HCT116 (cell line): ENCODE results near the gene GIPC3. TPM values are rescaled to one million over a fixed set of nuclear protein-coding genes. Genes with fewer than 3 reads are reported as not detected.

Experiments
- ATAC-seq: fragments of 200-7000 bp; cut with Tn5 transposase; 2 replicates; pipeline ENCODE4 v1.9.1; 2020; ENCODE audit warnings: mild to moderate bottlenecking, moderate library complexity
- BruUV-seq: library from RNA; stranded (reverse); fragments of 400-500 nt; replicated peaks from 2 replicates; lab custom pipeline; 2021; lab: Mats Ljungman, UMichigan
- CTCF ChIA-PET: fragments of 300-600 bp; sonication (Branson Sonifier 250); formaldehyde crosslinking; loops from one replicate; lab custom pipeline; 2021; ENCODE audit warnings: antibody characterized with exemption; lab: Charles Lee
- POLR2A ChIA-PET: fragments of 300-600, 350-600 bp; sonication (Branson Sonifier 250); formaldehyde crosslinking; loops from one replicate; lab custom pipeline; 2021; ENCODE audit warnings: antibody characterized with exemption; lab: Charles Lee
- RAD21 ChIA-PET, 2 experiments: fragments of 300-600 bp; sonication (Branson Sonifier 250); formaldehyde crosslinking; loops; one replicate each; lab custom pipeline; 2023; ENCODE audit warnings: low total read pairs in 2 of 2; ENCODE audit not compliant: uncharacterized antibody in 2 of 2, unreplicated experiment in 2 of 2, low non-redundant PET in 1 of 2; lab: Charles Lee
- DNase-seq: peaks from one replicate; pipeline ENCODE4 v3.0.0-alpha.2; 2010; ENCODE audit warnings: low read depth, low spot score
- H2AFZ ChIP-seq: fragments of 200-600 bp; shearing (Covaris generic), sonication (generic); 2 replicates; pipeline ENCODE4 v1.6.1; 2017; ENCODE audit warnings: low read depth, mixed run types, mixed read lengths, antibody characterized with exemption, low read length; ENCODE audit not compliant: poor library complexity, severe bottlenecking
- H3K27ac ChIP-seq: 2 replicates; pipeline ENCODE4 v1.5.1; 2012; ENCODE audit warnings: low read depth, low read length
- H3K27me3 ChIP-seq: fragments of 200-600 bp; sonication (generic); 2 replicates; pipeline ENCODE4 v1.6.1; 2016; ENCODE audit warnings: mixed run types, low read length, mixed read lengths; ENCODE audit not compliant: insufficient read depth
- H3K36me3 ChIP-seq, 2 experiments: fragments of 200-500 bp in 1 of 2; fragments of 200-600 bp in 1 of 2; sonication (Bioruptor generic) in 1 of 2; sonication (generic) in 1 of 2; 2 replicates each; pipeline versions ENCODE4 v1.5.1 to v1.6.1; 2014 to 2016; ENCODE audit warnings: low read length in 2 of 2, inconsistent platforms in 1 of 2, mixed read lengths in 1 of 2, mixed run types in 1 of 2; ENCODE audit not compliant: insufficient read depth in 2 of 2, control insufficient read depth in 1 of 2
- H3K4me1 ChIP-seq, 2 experiments: fragments of 200-600 bp in 1 of 2; sonication (generic) in 1 of 2; 2 replicates each; pipeline versions ENCODE4 v1.5.1 to v1.6.1; 2012 to 2017; ENCODE audit warnings: low read length in 2 of 2, inconsistent platforms in 1 of 2, mild to moderate bottlenecking in 1 of 2, mixed read lengths in 1 of 2, mixed run types in 1 of 2, moderate library complexity in 1 of 2; ENCODE audit not compliant: insufficient read depth in 2 of 2, control insufficient read depth in 1 of 2
- H3K4me2 ChIP-seq: fragments of 200-600 bp; sonication (generic); 2 replicates; pipeline ENCODE4 v1.6.1; 2017; ENCODE audit warnings: mixed run types, low read length, mixed read lengths
- H3K4me3 ChIP-seq, 2 experiments: fragments of 200-600 bp in 1 of 2; sonication (generic) in 1 of 2; replicated peaks in 1 of 2; 2 replicates each; pipeline ENCODE4 v1.5.1; 2011 to 2016; ENCODE audit warnings: low read length in 2 of 2, control low read depth in 1 of 2, low read depth in 1 of 2, mild to moderate bottlenecking in 1 of 2, mixed read lengths in 1 of 2, mixed run types in 1 of 2
- H3K79me2 ChIP-seq: fragments of 200-600 bp; sonication (generic); 2 replicates; pipeline ENCODE4 v1.6.1; 2017; ENCODE audit warnings: mild to moderate bottlenecking, mixed run types, low read length, moderate library complexity, mixed read lengths; ENCODE audit not compliant: insufficient read depth
- H3K9ac ChIP-seq: fragments of 200-600 bp; sonication (generic); 2 replicates; pipeline ENCODE4 v1.6.1; 2016; ENCODE audit warnings: low read length, mixed read lengths
- H3K9me2 ChIP-seq: fragments of 200-600 bp; sonication (generic), shearing (Covaris generic); 2 replicates; pipeline ENCODE4 v1.6.1; 2017; ENCODE audit warnings: mixed run types, mild to moderate bottlenecking, moderate library complexity; ENCODE audit not compliant: insufficient read depth
- H3K9me3 ChIP-seq, 2 experiments: fragments of 200-500 bp in 1 of 2; fragments of 200-600 bp in 1 of 2; sonication (Bioruptor generic) in 1 of 2; sonication (generic) in 1 of 2; 2 replicates each; pipeline ENCODE4 v1.6.1; 2014 to 2017; ENCODE audit warnings: low read length in 2 of 2, mixed read lengths in 2 of 2, inconsistent platforms in 1 of 2, low read depth in 1 of 2, mild to moderate bottlenecking in 1 of 2, mixed run types in 1 of 2, moderate library complexity in 1 of 2; ENCODE audit not compliant: control insufficient read depth in 1 of 2, insufficient read depth in 1 of 2
- H4K20me1 ChIP-seq: fragments of 200-600 bp; sonication (generic), shearing (Covaris generic); 2 replicates; pipeline ENCODE4 v1.6.1; 2017; ENCODE audit warnings: mixed run types, mild to moderate bottlenecking, moderate library complexity; ENCODE audit not compliant: insufficient read depth
- ATF3 ChIP-seq: IDR thresholded peaks from 2 replicates; pipeline ENCODE4 v1.6.1; 2012
- EZH2 ChIP-seq: fragments of 200-600 bp; sonication (generic); IDR thresholded peaks from 2 replicates; pipeline ENCODE4 v1.6.1; 2017; ENCODE audit warnings: antibody characterized with exemption, mixed run types
- POLR2A ChIP-seq: IDR thresholded peaks from 2 replicates; pipeline ENCODE4 v1.7.0; 2011; ENCODE audit warnings: borderline replicate concordance; ENCODE audit not compliant: insufficient read depth, insufficient read length; ENCODE audit errors: extremely low read depth
- REST ChIP-seq: IDR thresholded peaks from 2 replicates; pipeline ENCODE4 v1.6.1; 2012; ENCODE audit warnings: low read depth
- TCF7L2 ChIP-seq: IDR thresholded peaks from 2 replicates; pipeline ENCODE4 v1.7.0; 2011; ENCODE audit warnings: borderline replicate concordance, inconsistent platforms; ENCODE audit not compliant: insufficient read depth, insufficient read length; ENCODE audit errors: extremely low read depth
- ZNF274 ChIP-seq: fragments of 200-500 bp; sonication (Bioruptor generic); IDR thresholded peaks from 2 replicates; pipeline ENCODE4 v1.6.1; 2014; ENCODE audit warnings: mild to moderate bottlenecking, low read depth, low read length, inconsistent platforms
- intact Hi-C: fragments of 100-400 bp; cut with micrococcal nuclease; formaldehyde crosslinking; loops from 2 replicates; pipeline ENCODE4 v1.10.0; 2022
- total RNA-seq: library from RNA; stranded (reverse); gene quantifications from one replicate; pipeline ENCODE4 v1.2.1, GENCODE V29; 2021; ENCODE audit not compliant: unreplicated experiment

GIPC3 gene
- total RNA-seq, 1 experiment from 2014 or later = not detected

- ChIA-PET RAD21 (no interaction called here), CTCF (no interaction called here), POLR2A (no interaction called here)
- H3K4me1 ChIP-seq = no peaks in the 10 kb centered on the region
- no peak; the same call in 1 of the 2 replicates for ATAC-seq
- no peaks in the 10 kb centered on the region for H3K79me2 ChIP-seq
- H4K20me1 ChIP-seq = no peaks in the 10 kb centered on the region
- no peak overlapping the region for H2AFZ ChIP-seq
- no TSS peak for BruUV-seq
- no peak for TF ChIP-seq TCF7L2
- no peak for TF ChIP-seq ZNF274
- TF ChIP-seq POLR2A = no peak
- no peak for TF ChIP-seq ATF3
- TF ChIP-seq REST = no peak
- TF ChIP-seq EZH2 = no peak
- H3K4me3 ChIP-seq = no peak overlapping the region
- H3K36me3 ChIP-seq = no peaks in the 10 kb centered on the region; a peak in 1 of 4 replicates
- H3K4me2 ChIP-seq = no peak overlapping the region
- H3K9me3 ChIP-seq = no peaks in the 10 kb centered on the region
- DNase-seq = no peak
- no peak overlapping the region for H3K9ac ChIP-seq
- H3K27ac ChIP-seq = no peak overlapping the region
- no peaks in the 10 kb centered on the region for H3K9me2 ChIP-seq
- intact Hi-C loops = no loop called here
- no peaks in the 10 kb centered on the region for H3K27me3 ChIP-seq
Measured at GRCh38 chr19:3632739-3633558, 47.7 kb downstream of the GIPC3 start.
